Lower leg skin (tissue), 3 donors: ENCODE measurements around the gene TANC1.

Source experiments
- POLR2A ChIP-seq, 2 donors: fragments of 450-650 bp; IDR thresholded peaks; one replicate each; pipeline ENCODE4 v1.6.1; 2016 to 2017; ENCODE audit warnings: antibody characterized with exemption in 2 of 2, mild to moderate bottlenecking in 1 of 2, moderate library complexity in 1 of 2
- TF ChIP-seq, protein P1 (sequence below), 3 donors: fragments of 450-650 bp; IDR thresholded peaks; one replicate each; pipeline ENCODE4 v1.5.1; 2016; ENCODE audit warnings: antibody characterized with exemption in 3 of 3, mild to moderate bottlenecking in 3 of 3, moderate library complexity in 2 of 3

DNA sequence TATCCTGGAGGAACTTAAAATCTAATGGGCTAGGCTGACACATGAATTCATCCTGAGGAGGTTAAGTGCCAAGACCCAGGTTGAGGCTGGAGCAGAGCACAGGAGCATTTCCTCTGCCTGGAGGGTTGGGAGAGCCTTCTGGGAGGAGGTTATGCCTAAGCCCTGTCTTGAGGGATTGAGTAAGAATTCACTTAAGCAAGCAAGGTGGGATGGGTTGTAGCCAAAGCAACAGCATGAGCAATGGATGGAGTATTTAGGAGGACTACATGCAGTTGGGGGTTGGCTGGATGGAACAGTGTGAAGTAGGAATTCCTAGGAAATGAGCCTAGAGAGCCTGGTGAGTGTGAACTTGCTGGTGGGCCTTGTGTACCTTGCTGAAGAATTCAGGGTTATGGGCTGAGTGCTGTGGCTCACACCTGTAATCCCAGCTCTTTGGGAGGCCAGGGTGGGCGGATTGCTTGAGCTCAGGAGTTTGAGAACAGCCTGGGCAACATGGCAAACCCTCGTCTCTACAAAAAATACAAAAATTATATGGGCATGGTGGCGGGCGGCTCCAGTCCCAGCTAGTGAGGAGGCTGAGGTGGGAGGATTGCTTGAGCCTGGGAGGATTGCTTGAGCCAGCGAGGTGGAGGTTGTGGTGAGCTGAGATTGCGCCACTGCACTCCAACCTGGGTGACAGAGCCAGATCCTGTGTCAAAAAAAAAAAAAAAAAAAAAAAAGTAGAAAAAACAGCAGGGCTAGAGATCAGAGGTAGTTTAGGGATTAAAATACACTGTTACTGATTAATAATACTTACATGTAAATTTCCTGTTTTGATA lies 22.2 kb downstream of the TANC1 start:
- TF ChIP-seq, protein P1, sequence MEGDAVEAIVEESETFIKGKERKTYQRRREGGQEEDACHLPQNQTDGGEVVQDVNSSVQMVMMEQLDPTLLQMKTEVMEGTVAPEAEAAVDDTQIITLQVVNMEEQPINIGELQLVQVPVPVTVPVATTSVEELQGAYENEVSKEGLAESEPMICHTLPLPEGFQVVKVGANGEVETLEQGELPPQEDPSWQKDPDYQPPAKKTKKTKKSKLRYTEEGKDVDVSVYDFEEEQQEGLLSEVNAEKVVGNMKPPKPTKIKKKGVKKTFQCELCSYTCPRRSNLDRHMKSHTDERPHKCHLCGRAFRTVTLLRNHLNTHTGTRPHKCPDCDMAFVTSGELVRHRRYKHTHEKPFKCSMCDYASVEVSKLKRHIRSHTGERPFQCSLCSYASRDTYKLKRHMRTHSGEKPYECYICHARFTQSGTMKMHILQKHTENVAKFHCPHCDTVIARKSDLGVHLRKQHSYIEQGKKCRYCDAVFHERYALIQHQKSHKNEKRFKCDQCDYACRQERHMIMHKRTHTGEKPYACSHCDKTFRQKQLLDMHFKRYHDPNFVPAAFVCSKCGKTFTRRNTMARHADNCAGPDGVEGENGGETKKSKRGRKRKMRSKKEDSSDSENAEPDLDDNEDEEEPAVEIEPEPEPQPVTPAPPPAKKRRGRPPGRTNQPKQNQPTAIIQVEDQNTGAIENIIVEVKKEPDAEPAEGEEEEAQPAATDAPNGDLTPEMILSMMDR (IDR thresholded peaks at IDR 0.05) = no peak
- TF ChIP-seq POLR2A (IDR thresholded peaks at IDR 0.05) = no peak
